ENCODE measurements around the gene GPR155. TPM values are rescaled to one million over a fixed set of nuclear protein-coding genes. Genes with fewer than 3 reads are reported as not detected.
A peak's percentile ranks its signal among the peaks of the same experiment; 100 is the strongest.

Gene GPR155, protein sequence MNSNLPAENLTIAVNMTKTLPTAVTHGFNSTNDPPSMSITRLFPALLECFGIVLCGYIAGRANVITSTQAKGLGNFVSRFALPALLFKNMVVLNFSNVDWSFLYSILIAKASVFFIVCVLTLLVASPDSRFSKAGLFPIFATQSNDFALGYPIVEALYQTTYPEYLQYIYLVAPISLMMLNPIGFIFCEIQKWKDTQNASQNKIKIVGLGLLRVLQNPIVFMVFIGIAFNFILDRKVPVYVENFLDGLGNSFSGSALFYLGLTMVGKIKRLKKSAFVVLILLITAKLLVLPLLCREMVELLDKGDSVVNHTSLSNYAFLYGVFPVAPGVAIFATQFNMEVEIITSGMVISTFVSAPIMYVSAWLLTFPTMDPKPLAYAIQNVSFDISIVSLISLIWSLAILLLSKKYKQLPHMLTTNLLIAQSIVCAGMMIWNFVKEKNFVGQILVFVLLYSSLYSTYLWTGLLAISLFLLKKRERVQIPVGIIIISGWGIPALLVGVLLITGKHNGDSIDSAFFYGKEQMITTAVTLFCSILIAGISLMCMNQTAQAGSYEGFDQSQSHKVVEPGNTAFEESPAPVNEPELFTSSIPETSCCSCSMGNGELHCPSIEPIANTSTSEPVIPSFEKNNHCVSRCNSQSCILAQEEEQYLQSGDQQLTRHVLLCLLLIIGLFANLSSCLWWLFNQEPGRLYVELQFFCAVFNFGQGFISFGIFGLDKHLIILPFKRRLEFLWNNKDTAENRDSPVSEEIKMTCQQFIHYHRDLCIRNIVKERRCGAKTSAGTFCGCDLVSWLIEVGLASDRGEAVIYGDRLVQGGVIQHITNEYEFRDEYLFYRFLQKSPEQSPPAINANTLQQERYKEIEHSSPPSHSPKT
- 0.20 and 0.37 TPM in 2 replicates for total RNA-seq (2014; rRNA removed; shearing (Covaris generic))

DNA sequence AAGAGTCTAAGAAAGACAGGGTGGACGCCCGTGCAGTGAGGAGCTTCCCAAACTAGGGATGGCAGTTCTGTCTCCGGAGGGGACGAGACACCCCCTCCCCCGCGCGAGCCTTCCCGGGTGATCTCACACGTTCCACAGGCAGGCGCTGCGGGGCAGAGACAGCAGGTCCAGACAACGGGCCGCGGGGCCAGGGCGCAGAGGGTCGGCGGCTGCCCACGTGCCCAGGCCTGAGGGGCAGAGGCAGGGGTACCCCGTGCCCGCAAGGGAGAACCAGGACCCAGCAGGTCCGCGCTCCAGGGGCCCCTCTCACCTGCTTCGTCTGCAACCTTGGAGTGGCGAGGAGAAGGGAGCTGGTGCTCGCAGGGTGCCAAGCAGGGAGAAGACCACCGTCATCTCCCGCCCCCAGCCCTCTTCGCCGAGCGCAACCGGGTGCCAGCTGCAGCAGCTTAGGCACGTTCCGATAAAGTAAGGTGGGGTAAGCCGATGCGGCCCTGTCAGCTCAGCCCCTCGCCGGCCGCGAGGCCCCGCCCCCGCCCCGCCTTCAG is at the start of gene GPR155:
TSS of gene GPR155 (minus strand) at position 467 of the 545 bp plus-strand sequence. CDS start 5,073 bp downstream, outside the sequence.
- DNase-seq (ENCODE audit: low spot score): peak; percentile 60
- in situ Hi-C loops (cut with HindIII; ENCODE audit: low sequenced_read_pairs): no loop called here

- in situ Hi-C loops (cut with HindIII; ENCODE audit: low sequenced_read_pairs): no loop called here
These were observed 49.2 kb upstream of the GPR155 start for GRCh38 chr2:174535757-174536703.

DNA sequence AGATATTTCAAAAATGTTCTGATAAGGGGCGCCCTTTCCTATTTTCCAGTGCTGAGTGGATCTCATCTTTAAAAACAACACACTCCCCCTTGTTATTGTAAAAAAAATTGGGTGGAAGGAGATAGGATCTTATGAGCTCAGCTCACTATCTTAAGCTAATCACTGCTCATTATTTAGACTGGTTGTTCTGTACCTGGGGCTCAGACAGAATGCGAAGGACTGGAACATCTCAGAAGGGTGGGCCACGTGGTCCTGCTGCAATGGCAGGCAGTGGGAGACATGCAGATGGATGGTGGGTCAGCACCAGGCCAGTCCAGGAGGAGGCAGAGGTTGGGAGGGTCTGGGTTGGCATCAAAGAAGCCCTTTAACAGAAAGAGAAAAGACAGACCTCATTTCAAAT is 48.3 kb upstream of the GPR155 start:
- in situ Hi-C loops (cut with HindIII; ENCODE audit: low sequenced_read_pairs): no loop called here
- no peak for DNase-seq (ENCODE audit: low spot score)

More at GRCh38 chr2:174535757-174536703, 49.2 kb upstream of the GPR155 start:
- DNase-seq (ENCODE audit: low spot score): peak; percentile 80

- in situ Hi-C loops (cut with HindIII; ENCODE audit: low sequenced_read_pairs): no loop called here
- no peak for DNase-seq (ENCODE audit: low spot score)
These were observed 43.1 kb upstream of the GPR155 start for GRCh38 chr2:174529916-174530315.

DNA sequence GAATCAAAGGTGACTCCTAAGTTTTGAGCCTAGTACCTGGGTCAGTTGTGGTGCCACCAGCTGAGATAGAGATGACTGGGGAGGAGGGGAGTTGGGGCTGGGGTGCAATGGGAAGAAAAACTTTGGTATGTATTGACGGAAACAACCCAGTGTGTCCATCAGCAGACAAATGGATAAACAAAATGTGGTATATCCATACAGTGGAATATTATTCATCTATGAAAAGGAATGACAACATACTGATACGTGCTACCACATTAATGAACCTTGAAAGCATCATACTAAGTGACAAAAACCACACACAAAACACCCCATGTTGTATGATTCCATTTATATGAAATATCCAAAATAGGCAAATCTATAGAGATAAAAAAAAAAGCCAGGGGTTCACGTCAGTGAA is 41.1 kb upstream of the GPR155 start:
- no peak for DNase-seq (ENCODE audit: low spot score)
- in situ Hi-C loops (cut with HindIII; ENCODE audit: low sequenced_read_pairs): no loop called here

GRCh38 chr2:174527101-174527721 is 40.4 kb upstream of the GPR155 start:
- DNase-seq (ENCODE audit: low spot score): no peak
- in situ Hi-C loops (cut with HindIII; ENCODE audit: low sequenced_read_pairs): no loop called here

DNA sequence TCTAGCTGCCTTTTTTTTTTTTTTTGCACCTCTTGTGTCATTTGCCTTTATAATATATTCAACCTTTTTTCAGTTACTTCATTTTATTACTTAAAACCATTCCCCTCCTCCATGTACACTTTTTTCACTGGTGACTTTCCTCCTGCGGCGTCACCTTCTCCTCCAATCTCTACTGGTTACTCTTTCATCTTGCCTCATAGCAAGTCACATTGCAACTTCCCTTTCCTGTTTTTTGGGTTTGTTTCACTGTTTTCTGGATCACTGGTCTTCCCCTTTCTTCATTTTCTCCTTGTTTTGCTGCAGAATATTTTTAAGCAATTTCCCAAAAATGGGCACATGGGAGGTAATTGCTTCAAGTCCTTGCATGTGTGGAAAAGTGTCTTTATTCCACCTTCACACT is 37.7 kb upstream of the GPR155 start:
- no peak for DNase-seq (ENCODE audit: low spot score)
- in situ Hi-C loops (cut with HindIII; ENCODE audit: low sequenced_read_pairs): no loop called here

- peak; percentile 12 for DNase-seq (ENCODE audit: low spot score)
- in situ Hi-C loops (cut with HindIII; ENCODE audit: low sequenced_read_pairs): no loop called here
These were observed 35.7 kb upstream of the GPR155 start for GRCh38 chr2:174522553-174522952.

DNA sequence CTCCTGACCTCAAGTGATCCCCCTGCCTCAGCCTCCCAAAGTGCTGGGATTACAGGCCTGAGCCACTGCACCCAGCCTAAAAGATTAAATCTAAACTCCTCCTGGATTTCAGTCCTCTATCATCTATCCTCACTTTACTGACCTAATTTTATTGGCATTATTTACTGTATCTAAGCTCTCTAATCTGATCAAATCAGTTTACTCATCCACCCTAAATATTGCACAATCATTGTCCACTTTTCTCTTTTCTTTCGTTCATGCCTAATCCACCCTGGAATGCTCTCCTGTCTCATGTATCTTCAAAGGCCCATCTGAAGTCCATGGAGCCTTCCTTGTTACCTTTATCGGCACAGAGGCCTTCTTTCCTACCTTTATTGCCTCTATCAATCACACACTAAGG is 31.6 kb upstream of the GPR155 start:
- in situ Hi-C loops (cut with HindIII; ENCODE audit: low sequenced_read_pairs): no loop called here
- no peak for DNase-seq (ENCODE audit: low spot score)

DNA sequence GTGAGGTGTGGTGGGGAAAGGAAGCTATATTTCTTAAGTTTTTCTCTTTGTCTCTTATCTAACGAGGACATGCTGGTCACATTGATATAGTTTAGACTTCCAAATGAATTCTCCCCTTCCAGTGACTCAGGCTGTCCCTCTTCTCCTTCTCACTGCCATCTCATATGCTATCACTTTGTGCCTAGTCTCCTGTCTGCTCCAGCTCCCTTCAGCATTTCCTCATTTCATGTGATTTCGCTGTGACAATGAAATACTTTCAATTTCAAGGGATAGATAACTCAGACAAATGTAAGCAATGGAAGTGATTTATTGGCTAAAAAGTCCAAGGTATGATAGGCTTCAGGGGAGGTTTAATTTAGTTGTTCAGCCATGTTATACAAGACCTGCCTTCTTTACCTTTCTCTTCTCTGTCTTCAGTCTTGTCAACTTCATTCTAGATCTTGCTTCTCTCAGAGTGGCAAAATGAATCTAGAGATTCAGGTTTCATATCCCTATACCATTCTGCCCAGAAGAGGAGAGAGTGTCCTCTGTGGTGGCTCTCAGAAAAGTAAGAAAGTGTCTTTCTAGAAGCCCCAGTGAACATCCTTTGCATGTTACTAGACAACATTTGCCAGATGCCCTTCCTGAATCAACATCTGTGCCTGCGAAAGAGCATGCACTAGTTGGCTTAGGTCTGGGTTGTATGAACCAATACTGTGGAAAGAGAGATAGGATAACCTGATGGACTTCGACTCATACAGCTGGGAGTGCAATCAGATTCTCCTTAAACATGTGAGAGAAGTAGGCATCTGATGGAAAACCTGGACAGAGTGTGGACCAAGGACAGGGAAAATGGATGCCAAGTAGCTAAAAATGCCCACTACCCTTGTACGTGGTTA is 29.9 kb upstream of the GPR155 start:
- DNase-seq (ENCODE audit: low spot score): no peak
- in situ Hi-C loops (cut with HindIII; ENCODE audit: low sequenced_read_pairs): no loop called here

- in situ Hi-C loops (cut with HindIII; ENCODE audit: low sequenced_read_pairs): no loop called here
These were observed 25.5 kb upstream of the GPR155 start for GRCh38 chr2:174512345-174512744.

DNA sequence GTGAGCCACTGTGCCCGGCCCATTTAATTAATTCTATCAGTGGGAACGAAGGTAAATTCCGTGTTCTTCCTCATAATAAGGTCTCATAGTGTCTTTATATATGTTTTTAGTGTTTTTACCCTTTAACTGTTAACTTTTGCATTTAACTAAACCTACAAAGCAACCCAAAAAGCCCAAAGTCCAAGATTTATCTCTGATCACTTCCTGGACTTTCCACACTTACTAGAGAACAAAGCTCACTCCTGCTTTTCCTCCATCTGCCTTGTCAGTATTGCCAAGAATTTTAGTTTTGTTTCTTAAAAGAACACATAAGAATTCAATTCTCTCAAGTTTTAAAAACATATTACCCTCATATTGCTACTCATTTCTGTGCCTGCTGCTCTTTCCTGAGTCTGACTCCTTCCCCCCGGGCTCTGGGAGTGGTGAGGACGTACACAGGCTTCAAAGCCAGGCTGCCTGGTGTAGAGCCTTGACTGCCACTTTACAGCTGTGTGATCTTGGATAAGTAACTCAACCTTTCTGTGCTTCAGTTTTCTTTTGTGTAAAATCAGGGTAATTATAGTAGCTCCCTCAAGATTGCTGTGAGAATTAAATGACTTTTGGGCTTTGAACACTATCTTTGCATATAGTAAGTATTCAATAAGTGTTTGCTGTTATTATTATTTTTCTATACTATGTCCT is 24.9 kb upstream of the GPR155 start:
- in situ Hi-C loops (cut with HindIII; ENCODE audit: low sequenced_read_pairs): no loop called here

More at GRCh38 chr2:174512345-174512744, 25.5 kb upstream of the GPR155 start:
- no peak for DNase-seq (ENCODE audit: low spot score)

GRCh38 chr2:174510583-174511189 is 23.9 kb upstream of the GPR155 start:
- in situ Hi-C loops (cut with HindIII; ENCODE audit: low sequenced_read_pairs): no loop called here
- DNase-seq (ENCODE audit: low spot score): no peak

More for the DNA sequence above, 24.9 kb upstream of the GPR155 start:
- DNase-seq (ENCODE audit: low spot score): no peak

GRCh38 chr2:174503161-174503809 is 16.5 kb upstream of the GPR155 start:
- in situ Hi-C loops (cut with HindIII; ENCODE audit: low sequenced_read_pairs): no loop called here
- no peak for DNase-seq (ENCODE audit: low spot score)

DNA sequence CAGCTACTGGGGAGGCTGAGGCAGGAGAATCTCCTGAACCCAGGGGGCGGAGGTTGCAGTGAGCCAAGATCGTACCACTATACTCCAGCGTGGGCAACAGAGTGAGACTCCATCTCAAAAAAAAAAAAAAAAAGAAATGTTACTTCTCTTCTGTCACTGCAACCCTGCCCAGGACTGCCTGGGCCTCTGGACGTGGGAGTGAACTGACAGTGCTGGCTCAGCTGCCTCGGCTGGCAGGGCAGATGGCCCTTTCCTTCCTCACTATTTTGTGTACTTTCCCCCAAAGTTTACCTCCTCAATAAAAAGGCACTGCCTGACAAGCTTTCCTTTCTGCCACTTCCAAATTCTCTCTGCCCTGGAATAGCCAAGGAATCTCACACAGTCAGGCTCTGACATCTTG is 12.5 kb upstream of the GPR155 start:
- in situ Hi-C loops (cut with HindIII; ENCODE audit: low sequenced_read_pairs): no loop called here
- DNase-seq (ENCODE audit: low spot score): no peak

DNA sequence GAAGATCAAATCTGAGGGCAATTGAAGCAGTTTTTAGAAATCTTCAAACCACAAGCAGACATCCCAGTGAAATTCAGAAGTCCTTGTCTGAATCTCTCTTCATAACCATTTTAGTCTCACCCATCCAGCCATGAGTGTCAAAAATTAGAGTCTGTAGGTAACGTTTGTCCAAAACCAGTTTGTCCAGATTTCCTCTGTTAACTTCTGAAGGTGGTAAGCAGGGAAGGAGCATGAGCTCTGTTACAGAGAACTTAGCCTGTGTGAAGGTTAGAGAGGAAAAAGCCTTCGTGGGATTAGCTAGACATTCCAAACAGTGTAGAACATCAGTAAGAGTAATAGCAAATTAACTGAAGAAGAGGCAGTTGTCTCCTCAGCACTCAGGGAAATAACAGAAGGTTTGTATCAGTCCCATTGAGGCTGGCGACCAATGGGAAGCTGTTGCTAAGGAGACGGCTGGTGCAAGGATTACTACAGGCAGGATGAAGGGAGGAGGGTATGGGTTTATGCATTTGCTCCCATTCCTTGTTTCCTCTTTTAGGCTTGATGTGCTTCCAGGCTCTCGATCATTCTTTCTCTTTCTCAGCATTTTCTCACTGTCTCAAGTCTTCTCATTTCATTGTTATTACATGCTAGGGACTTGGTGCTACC is 8.7 kb upstream of the GPR155 start:
- no peak for DNase-seq (ENCODE audit: low spot score)

More for the DNA sequence above, 8.7 kb upstream of the GPR155 start:
- in situ Hi-C loops (cut with HindIII; ENCODE audit: low sequenced_read_pairs): no loop called here
